NAMALWA (cell line): Measurements from ENCODE around the gene HCAR2.
A peak's percentile ranks its signal among the peaks of the same experiment; 100 is the strongest.
"Not testable (repeated sequence)": the region's sequence is repeated elsewhere in the genome, so short reads cannot be mapped to it uniquely, and the experiment has no call there.

Experiments
- DNase-seq: peaks from one replicate; pipeline ENCODE4 v3.0.0-alpha.2; 2015; ENCODE audit warnings: low spot score

The HCAR2 gene

DNA sequence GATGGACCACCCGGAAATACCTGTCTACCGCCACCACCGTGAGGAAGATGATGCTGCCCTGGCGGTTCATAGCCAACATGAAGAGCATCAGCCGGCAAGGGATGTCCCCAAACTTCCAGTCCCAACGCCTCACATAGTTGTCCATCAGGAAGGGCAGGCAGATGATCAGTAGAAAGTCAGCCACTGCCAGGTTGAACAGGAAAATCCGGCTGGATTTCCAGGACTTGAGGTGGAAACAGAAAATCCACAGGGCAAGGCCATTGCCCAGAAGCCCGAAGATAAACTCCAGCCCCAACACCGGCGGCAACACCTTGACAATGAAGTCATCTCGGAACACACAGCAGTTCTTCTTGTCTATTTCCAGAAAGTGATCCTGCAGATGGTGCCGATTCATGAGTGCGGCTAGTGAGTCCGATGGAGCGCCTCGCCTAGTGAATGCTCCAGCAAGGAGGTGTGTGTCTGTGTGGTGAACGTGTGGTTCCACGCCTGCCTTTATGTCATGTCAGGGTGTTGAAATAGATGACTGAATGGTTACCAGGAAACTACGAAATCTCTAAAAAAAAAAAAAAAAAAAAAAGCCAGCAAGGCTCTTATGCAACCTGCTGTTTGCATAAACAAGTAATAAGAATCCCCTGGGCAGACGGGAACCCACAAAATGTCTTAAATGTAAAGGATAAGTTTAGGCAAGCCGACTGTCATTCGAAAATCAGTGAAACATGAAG lies at the start of gene HCAR2:
Gene HCAR2, minus strand, starts transcription at position 468 of the 722 bp plus-strand sequence. Its CDS starts 74 bp downstream, at position 394.
- not testable (repeated sequence) for DNase-seq

DNA sequence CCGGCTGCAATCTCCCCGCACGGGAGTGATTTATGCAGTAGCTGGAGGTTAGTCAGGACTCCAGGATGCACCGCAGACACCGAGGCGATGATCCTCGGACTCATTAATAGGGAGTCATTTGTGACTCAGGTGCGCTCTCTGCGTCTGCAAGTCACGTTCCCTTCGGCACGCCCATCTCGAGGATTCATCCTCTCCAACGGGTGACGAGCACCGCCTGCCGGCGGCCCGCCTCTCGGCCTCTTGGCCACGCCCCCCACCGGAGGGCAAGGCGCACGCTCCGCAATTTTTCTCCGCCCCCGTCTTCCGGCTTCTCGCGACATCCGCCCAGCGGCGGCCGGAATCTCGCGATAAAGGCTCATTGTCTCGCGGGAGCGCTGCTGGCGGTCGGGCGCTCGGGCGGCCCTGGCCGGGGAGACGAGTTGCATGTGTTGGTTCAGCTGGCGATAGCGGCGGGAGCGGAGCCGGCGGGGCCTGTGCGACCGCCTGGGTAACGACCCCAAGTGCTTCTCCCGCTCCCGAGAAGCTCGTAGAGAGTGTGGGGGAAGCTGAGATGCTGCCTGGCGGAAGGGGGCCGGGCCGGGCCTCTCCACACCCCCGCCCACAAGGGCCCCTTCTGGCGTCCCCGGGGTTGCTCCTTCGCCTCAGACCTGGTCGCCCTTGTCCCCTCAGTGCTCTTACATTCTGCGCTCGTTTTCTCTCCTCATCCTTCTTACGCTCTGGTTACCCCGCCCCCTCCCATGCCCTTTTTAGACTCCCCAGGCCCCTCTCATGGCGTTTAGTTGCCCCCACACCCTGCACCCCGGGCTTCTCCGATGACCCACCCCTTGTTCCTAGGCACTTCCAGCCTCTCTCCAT lies 49.5 kb upstream of the HCAR2 start, which contains the start of gene DENR:
Gene DENR, plus strand, starts transcription at position 361 of the 855 bp plus-strand sequence. CDS start 878 bp downstream, outside the sequence.
- DNase-seq: peak; percentile 99

DNA sequence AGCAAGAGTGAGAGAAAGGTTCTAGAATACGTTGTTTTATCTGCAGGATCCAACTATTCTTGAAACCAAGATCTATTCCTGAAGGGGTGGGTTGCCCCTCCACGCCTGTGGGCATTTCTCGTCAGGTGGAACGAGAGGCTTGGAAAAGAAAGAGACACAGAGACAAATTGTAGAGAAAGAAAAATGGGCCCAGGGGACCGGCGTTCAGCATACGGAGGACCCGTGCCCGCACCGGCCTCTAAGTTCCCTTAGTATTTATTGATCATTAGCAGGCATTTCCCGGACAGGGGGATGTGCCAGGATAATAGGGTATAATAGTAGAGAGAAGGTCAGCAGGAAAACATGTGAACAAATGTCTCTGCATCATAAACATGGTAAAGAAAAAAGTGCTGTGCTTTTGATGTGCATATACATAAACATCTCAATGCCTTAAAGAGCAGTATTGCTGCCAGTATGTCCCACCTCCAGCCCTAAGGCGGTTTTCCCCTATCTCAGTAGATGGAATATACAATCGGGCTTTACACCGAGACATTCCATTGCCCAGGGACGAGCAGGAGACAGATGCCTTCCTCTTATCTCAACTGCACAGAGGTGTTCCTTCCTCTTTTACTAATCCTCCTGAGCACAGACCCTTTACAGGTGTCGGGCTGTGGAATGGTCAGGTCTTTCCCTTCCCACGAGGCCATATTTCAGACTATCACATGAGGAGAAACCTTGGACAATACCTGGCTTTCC lies 47.8 kb upstream of the HCAR2 start:
- DNase-seq: not testable (repeated sequence)

DNA sequence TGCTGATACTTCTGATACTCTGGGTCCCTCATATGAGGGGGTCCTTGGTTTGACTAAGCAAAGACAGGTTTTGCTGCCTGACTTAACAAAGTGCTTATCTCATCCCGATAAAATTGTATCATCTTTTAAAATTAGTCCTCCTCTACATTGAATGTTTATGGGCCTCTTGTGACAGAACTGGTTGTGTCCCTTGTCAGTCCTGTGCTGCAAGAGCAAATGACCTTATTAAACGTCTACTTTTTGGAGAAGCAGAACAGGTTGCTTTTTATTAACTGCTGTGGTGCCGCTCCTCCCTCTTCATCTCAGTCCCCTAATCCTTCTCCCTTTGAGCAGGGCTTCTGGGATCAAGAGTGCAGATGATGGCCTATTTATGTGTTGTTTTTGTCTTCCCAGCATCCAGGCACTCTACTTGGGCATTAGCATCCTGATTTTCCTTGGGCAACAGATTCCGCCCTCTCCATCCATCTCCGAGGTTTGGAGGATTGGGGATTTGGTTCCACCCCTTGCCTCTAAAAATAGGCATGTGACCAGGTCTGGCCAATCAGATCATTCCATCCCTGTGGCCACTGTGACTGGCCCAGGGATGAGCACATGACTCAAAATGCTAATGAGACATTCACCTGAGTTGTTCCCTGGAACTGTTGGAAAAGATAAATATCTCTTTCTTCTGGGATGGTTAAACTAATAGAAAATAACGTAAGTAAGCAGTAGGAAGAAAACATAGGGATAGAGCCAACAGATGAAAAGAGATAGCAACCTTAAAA lies 46.6 kb upstream of the HCAR2 start:
- DNase-seq: peak; percentile 23

DNA sequence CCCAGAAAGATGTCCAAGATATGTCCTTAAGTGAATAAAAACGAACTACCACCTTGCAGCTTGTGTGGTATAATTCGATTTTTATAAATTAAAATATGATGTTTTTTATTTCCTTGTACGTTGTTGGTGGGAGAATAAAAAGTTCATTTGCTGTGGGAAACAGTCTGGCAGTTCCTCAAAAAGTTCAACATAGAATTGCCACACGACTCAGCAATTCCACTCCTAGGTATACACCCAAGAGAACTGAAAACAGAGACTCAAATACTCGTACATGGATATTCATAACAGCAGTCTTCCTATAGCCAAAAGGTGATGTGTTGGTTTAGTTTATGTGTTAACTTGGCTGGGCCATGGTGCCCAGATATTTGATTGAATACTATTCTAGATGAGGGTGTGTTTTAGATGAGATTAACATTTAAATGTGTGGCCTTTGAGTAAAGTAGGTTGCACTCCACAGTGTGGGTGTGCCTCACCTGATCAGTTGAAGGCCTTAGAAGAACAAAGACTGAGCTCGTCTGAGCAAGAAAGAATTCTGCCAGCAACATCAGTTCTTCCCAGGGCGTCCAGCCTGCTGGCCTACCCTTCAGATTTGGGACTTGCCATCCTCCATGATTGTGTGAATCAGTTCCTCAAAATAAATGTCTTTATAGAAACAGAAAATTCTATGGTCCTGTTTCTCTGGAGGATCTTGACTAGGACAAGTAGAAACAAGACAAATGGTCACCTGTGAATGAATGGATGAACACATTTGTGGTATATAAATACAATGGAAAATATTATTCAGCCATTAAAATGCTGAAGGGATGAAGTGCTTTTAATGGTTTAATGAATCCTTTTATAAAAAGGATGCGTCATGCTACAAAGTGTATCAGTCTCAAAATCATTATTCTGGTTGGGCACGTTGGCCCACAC lies 44.3 kb upstream of the HCAR2 start:
- DNase-seq: no peak

DNA sequence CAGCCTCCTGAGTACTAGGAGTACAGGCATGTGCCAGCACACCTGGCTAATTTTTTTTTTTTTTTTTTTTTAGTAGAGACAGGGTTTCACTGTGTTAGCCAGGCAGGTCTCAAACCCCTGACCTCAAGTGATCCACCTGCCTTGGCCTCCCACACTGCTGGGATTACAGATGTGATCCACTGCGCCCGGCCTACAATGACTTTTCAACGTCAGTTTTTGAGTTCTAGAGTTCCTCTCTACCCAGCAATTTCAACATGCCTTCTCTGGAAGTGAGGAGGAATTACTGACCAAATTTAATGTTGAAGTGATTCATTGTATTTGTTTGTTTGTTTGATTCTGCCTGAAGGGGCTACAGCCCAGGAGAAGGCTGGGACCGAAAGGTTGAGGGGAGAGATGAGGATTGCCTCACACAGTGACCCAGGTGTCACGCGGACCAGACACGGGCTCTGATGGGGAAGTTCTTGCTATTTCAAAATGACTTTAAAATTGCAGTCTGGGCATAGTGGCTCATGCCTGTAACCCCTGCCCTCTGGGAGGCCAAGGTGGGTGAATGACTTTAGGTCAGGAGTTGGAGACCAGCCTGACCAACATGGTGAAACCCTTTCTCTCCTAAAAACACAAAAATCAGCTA lies 40.9 kb upstream of the HCAR2 start:
- DNase-seq: no peak

DNA sequence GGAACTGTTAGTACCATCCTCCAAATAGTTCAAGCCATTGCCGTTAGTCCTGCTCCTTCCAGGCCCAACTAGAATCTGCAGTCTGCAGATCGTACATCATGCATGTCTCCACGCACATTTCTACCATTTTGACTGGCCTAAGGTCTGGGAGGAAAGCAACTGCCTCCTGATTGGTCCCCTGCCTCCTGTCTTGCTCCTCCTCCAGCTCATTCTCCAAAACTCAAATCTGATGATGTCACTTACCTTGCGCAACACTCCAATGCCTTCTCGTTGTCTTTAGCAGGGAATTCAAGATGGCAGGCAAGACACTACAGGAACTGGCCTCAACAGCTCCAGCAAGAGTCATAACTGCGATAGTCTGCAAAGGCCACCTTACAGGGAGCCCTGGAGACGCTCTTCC lies 37.2 kb upstream of the HCAR2 start:
- no peak for DNase-seq

DNA sequence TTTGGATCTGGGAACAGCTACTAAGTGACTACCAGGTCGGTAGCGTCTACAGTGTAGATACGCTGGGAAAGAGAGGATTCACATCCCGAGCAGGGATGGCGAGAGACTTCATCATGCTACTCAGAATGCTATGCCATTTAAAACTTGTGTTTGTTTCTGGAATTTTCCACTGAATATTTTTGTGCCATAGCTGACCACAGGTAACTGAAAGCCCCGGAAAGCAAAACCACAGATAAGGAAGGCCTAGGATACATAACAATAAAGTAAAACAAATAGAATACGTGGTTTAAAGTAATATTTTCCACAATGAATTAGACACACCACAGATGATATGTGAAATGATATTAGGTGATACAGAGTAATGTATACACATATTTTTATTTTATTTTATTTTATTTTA lies 35.4 kb upstream of the HCAR2 start:
- DNase-seq: no peak

DNA sequence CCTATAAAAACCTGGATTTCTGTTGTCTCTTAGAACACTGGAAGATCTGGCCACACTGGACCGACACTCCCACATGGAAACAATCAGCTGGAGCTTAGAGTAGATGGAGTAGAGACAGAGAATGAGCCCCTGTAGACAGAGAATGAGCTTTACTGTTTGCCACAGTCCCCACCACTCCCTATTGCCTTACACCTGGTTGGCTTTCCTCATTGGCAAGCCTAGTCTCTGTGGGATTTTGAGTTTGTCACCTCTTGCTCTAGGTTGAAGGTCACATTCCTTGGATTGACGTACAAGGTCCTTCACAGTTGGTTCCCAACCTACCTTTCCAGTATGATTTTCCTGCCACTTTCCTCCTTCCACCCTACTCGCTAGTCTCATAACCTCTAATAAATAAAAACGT lies 29.5 kb upstream of the HCAR2 start:
- DNase-seq: no peak

DNA sequence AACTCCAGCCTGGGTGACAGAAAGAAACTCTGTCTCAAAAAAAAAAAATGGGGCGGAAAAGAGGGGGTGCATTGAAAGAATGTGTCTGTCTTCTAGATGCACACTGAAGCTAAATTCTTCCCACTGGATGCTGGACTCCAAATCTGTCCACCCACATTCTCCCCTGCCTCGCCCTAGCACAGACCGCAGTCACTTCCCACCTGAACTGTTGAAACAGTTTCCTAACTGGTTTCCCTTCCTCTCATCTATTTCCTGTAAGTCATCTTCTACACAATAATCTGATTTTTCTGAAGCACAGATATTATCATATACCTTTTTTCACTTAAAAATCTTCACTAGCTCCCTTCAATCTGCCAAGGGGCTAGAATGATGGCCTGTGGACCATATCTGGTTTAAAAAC lies 29.0 kb upstream of the HCAR2 start:
- DNase-seq: no peak

DNA sequence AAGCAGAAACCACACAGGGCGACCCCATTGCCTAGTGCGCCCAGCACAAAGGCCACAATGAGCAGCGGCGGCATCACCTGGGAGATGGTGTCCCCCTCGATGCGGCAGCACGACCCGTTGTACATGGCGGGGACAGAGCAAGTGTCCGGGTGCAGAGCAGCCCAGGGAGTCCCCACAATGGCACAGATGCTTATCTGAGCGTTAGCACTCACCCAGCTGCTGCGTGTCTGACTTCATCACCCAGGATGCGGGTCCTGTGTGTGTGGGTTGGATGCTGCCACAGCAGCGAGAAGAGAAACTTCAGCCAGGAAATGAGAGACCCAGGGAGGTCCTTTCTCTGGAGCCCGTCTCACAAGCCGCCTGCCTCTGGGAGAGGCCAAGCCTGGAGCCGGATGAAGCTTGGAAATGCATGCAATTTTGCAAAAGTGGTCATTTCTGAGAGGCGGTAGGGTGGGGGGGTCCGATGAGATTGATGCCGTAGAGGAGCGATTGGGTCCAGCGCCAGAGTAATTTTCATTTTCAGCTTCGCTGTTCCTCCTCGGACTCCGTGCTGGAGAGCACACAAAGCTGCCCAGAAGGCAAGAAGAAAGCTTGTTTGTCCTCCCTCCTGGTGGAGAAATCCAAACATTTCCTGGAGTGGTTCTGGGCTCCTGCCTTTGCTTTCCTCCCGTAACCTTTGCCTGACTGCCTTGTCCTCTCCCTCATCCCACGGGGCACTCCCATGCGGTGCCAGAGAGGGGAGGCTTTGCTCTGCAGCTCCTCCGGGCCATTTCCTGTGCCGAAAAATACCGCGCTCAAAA lies 27.3 kb upstream of the HCAR2 start, which contains the start of gene HCAR1:
Gene HCAR1, minus strand, starts transcription at position 630 of the 800 bp plus-strand sequence. Its CDS starts 505 bp downstream, at position 125.
- no peak for DNase-seq

DNA sequence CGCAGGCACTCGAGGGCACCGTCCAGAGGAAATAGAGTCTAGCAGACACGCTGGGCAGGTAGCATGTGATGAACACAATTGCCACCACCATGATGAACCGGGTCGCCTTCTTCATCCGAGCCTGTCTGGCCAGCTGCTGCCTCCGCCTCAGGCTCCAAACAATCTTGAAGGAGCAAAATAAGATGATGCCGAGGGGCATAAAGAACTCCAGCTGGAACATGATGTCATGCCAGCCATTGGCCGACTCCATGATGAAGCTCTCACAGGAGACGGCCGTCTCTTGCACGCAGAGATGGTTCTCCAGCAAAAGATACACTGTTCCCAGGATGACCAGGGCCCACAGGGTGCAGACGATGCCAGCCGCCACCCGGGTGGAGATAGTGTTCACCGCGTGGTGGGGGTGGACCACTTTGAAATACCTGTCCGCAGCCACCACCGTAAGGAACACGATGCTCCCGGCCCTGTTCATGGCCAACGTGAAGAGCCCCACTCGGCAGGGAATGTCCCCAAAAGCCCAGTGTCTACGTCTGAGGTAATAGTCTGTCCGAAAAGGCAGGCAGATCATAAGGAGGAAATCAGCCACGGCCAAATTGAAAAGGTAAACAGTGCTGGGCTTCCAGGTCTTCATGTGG lies 26.5 kb upstream of the HCAR2 start:
- no peak for DNase-seq

DNA sequence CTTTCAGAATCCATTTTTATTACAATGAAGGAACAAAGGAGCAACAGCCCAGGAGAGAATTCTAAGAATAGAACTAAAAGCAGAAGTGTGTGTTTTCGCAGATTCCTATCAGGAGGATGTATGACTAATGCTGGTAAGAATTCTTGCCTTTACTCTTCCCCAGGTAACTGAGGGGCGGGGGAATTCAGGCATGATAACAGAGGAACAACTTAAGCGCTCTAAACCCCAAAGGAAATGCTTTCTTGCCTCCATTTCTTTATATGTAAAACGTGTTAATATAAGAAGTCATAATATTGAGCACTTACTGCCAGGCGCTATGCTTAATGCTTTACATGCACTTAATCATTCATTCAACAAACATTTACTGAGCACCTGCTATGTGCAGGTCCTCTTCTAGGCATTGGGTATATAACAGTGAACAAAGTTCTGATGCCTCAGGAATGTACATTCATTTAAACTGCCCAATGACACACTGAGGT lies 23.0 kb upstream of the HCAR2 start:
- no peak for DNase-seq

DNA sequence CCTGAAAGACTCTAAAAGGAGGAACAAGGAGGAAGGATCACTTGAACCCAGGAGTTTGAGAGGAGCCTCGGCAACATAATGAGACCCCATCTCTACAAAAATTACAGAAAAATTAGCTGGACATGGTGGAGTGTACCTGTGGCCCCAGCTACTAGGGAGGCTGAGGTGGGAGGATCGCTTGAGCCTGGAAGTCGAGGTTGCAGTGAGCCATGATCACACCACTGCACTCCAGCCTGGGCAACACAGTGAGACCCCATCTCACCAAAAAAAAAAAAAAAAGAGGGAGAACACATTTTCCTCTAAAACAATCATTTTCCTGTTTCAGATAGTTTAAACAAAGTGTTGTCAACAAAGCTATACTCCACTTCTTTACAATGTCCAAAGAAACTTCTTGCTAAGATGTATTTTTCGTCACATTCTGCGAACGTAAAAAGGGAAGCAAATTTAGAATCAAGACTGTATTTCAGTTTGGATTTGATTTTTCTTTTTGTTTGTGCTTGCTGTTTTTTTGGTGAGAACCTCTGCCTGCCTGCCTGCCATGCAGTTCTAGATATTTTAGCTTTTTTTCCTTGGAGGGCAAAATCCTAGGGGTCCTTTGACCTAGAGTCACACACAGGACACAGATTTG lies 22.4 kb upstream of the HCAR2 start:
- no peak for DNase-seq

DNA sequence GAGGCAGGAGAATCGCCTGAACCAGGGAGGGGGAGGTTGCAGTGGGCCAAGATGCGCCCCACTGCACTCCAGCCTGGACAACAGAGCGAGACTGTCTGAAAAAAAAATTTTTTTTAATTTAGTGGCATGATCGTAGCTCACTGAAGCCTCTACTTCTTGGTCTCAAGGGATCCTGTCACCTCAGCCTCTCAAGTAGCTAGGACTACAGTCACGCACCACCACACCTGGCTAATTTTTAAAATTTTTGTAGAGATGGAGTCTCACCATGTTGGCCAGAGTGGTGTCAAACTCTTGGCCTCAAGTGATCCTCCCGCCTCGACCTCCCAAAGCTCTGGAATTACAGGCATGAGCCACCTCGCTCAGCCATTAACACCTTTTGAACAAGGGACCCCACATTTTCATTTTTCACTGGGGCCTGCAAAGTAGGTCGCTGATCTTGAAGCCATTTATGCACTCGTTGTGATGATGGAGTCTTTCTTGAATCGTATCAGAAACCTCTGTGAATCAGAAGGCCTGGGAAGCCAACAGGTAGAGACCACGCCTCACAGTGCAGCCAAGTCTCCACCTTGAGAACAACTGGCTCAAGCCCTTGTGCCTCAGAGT lies 21.6 kb upstream of the HCAR2 start:
- DNase-seq: peak; percentile 45

DNA sequence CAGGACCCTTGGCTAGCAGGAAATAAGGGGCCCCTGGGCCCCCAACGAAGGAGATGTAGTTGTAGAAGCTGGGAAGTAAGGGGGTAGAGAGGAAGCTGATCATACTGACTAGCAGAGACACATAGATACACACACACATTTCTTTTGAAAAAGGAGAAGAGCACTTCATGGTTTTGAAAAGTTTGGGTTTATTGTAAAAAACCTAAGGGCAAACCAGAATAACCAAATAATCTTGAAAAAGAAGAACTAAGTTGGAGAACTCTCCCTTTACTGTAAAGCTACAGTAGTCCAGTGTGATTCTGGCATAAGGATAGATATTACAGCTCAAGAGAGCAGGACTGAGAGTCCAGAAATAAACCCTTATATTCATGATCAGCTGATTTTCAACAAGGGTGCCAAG lies 19.2 kb upstream of the HCAR2 start:
- DNase-seq: no peak

DNA sequence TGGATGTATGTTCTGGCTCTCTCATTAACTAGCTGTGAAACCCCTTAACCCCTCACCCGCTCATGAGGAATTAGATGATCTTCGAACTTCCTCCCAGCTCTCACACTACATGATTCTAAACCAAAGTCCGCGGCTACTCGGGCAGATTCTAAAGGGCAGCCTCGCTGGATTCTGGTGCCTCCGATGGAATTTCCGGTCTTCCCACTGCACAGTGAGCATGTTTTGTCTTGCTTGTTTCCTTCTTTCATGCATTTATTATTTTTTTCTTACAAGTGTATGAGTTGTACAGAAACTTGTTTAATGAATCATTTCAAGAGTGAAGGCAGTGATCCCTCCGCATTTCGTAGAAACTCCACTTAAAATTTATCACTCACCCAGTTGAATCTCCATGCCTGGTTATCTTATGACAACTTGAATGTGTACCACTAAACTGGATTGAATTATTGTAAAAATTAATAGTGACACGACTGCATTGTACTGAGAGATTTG lies 17.9 kb upstream of the HCAR2 start:
- no peak for DNase-seq
